ENCODE results near the gene MACROD2. TPM values are rescaled to one million over a fixed set of nuclear protein-coding genes. Genes with fewer than 3 reads are reported as not detected.

The MACROD2 gene
- total and polyA plus RNA-seq, 2 experiments from 2014 or later = 2.8 to 4.3 TPM

GRCh38 chr20:14878676-14879019 is 883.3 kb downstream of the MACROD2 start:
- ATAC-seq (no peak), DNase-seq (ENCODE audit: low spot score) (no peak)
- Mint-ChIP-seq H3K9me3 (no peaks in the 10 kb centered on the region), H3K27me3 (ENCODE audit: insufficient read depth, low read depth, poor library complexity) (no peaks in the 10 kb centered on the region), H3K36me3 (ENCODE audit: low read depth) (no peaks in the 10 kb centered on the region), H3K4me1 (peaks cover 3% of the 10 kb centered on the region; the same call in 2 of the 3 replicates), H3K27ac (no peak overlapping the region), H3K4me3 (no peak overlapping the region)
- H3K9me2 ChIP-seq (ENCODE audit: insufficient read depth) = peaks cover 4% of the 10 kb centered on the region; the same call in 1 of the 2 replicates
- no peaks in the 10 kb centered on the region for H3F3A ChIP-seq (replicated peaks; ENCODE audit: low read depth)
- no peaks in the 10 kb centered on the region for H3K36me3 ChIP-seq (ENCODE audit: insufficient read depth)
- TF ChIP-seq POLR2AphosphoS5 (IDR thresholded peaks at IDR 0.05; ENCODE audit: low read depth) = no peak
- TF ChIP-seq EZH2phosphoT487 (IDR thresholded peaks at IDR 0.05; ENCODE audit: unreplicated experiment) = no peak
- no peak for TF ChIP-seq EZH2 (IDR thresholded peaks at IDR 0.05; ENCODE audit: low read depth, unreplicated experiment)
- TF ChIP-seq JUNB (IDR thresholded peaks at IDR 0.05; ENCODE audit: unreplicated experiment) = no peak
- no peak for TF ChIP-seq ZNF331 (CRISPR knock-in tag; IDR thresholded peaks at IDR 0.05; ENCODE audit: low read depth)
- no peak for TF ChIP-seq ZNF462 (CRISPR knock-in tag; IDR thresholded peaks at IDR 0.05)
- TF ChIP-seq ETS1 (IDR thresholded peaks at IDR 0.05) = no peak
- no peak for TF ChIP-seq NANOG (IDR thresholded peaks at IDR 0.05; ENCODE audit: borderline replicate concordance)
- no peak for TF ChIP-seq CTCF (conservative IDR thresholded peaks at IDR 0.05; ENCODE audit: low read depth in 2 of 2)
- no peak for TF ChIP-seq STAT1 (IDR thresholded peaks at IDR 0.05; ENCODE audit: unreplicated experiment)
- TF ChIP-seq ZNF114 (CRISPR knock-in tag; IDR thresholded peaks at IDR 0.05) = no peak
- TF ChIP-seq CREB1 (CRISPR knock-in tag; IDR thresholded peaks at IDR 0.05; ENCODE audit: low read depth) = no peak
- TF ChIP-seq REST (IDR thresholded peaks at IDR 0.05; ENCODE audit: unreplicated experiment) = no peak
- no peak overlapping the region for H2AFZ ChIP-seq
- no peaks in the 10 kb centered on the region for H3K79me2 ChIP-seq (replicated peaks; ENCODE audit: insufficient read depth)
- no peak overlapping the region for H3K4me3 ChIP-seq
- no peak overlapping the region for H3K27ac ChIP-seq (ENCODE audit: low read depth)
- H3K27me3 ChIP-seq (ENCODE audit: insufficient read depth) = no peaks in the 10 kb centered on the region
- H3K4me1 ChIP-seq (ENCODE audit: insufficient read depth) = 0 out of 2 replicates have a peak, but pooled peaks cover 2% of the 10 kb centered on the region
- H4K20me1 ChIP-seq (replicated peaks; ENCODE audit: insufficient read depth) = no peaks in the 10 kb centered on the region
- no peak overlapping the region for H3K4me2 ChIP-seq

Data from GM23338 (cell line).